Lower leg skin (tissue), 3 donors: ENCODE data around the gene RAB17.
"Not testable (repeated sequence)": the region's sequence is repeated elsewhere in the genome, so short reads cannot be mapped to it uniquely, and the experiment has no call there.

Experiments used
- CTCF ChIP-seq, 3 donors: fragments of 450-650 bp; IDR thresholded peaks; one replicate each; pipeline ENCODE4 v1.5.1; 2016; ENCODE audit warnings: antibody characterized with exemption in 3 of 3, mild to moderate bottlenecking in 3 of 3, moderate library complexity in 2 of 3
- POLR2A ChIP-seq, 2 donors: fragments of 450-650 bp; IDR thresholded peaks; one replicate each; pipeline ENCODE4 v1.6.1; 2016 to 2017; ENCODE audit warnings: antibody characterized with exemption in 2 of 2, mild to moderate bottlenecking in 1 of 2, moderate library complexity in 1 of 2

- TF ChIP-seq CTCF, POLR2A (IDR thresholded peaks at IDR 0.05): not testable (repeated sequence)
Measured at GRCh38 chr2:237606522-237606921, 16.0 kb upstream of the RAB17 start.
